ENCODE measurements around the gene ALCAM.
"Not testable (repeated sequence)": the region's sequence is repeated elsewhere in the genome, so short reads cannot be mapped to it uniquely, and the experiment has no call there.

ALCAM gene

DNA sequence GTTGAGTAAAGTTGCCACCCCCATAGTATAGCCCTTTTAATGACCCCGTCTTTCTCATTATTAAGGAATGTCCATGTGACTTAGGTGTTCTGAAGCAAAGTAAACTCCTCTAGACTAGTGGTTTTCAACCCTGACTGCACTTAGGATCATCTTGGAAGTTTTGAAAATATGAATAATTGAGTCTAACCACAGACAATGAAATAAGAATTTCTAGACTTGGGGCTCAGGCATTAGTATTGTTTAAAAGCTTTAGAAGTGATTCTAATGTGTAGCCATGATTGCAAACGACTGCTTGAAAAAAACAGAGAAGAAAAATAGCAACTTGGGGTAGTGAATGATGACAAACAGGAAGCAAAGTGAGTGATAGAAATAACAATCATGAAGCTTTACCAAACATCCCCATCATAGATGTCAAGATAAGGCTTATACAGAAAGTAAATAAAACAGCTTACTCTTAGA lies 35.0 kb downstream of the ALCAM start:
- Histone ChIP-seq H2AFZ (ENCODE audit: low read length) (no peak overlapping the region), H3K4me3 (ENCODE audit: low read length) (no peak overlapping the region), H3F3A (ENCODE audit: insufficient read depth, low read length) (no peaks in the 10 kb centered on the region), H3K27me3 (replicated peaks; ENCODE audit: insufficient read depth, low read length) (no peaks in the 10 kb centered on the region), H3K27ac (ENCODE audit: low read length) (no peak overlapping the region), H3K4me1 (ENCODE audit: low read length) (no peaks in the 10 kb centered on the region), H4K20me1 (ENCODE audit: insufficient read depth, low read length) (no peaks in the 10 kb centered on the region), H3K36me3 (replicated peaks; ENCODE audit: insufficient read depth, low read length) (no peaks in the 10 kb centered on the region), H3K9me3 (replicated peaks; ENCODE audit: insufficient read depth, low read length) (no peaks in the 10 kb centered on the region), H3K79me2 (ENCODE audit: low read length) (no peaks in the 10 kb centered on the region), H3K9me2 (replicated peaks; ENCODE audit: insufficient read depth, low read length) (no peaks in the 10 kb centered on the region), H3K4me2 (ENCODE audit: low read depth, low read length) (no peak overlapping the region), H3K9ac (ENCODE audit: low read length) (no peak overlapping the region)
- DNase-seq = no peak
- TF ChIP-seq EZH2phosphoT487 (IDR thresholded peaks at IDR 0.05; ENCODE audit: low read length) (no peak), EZH2 (optimal IDR thresholded peaks at IDR 0.05; ENCODE audit: low read depth, low read length) (no peak)
- TF ChIP-seq, protein P1, sequence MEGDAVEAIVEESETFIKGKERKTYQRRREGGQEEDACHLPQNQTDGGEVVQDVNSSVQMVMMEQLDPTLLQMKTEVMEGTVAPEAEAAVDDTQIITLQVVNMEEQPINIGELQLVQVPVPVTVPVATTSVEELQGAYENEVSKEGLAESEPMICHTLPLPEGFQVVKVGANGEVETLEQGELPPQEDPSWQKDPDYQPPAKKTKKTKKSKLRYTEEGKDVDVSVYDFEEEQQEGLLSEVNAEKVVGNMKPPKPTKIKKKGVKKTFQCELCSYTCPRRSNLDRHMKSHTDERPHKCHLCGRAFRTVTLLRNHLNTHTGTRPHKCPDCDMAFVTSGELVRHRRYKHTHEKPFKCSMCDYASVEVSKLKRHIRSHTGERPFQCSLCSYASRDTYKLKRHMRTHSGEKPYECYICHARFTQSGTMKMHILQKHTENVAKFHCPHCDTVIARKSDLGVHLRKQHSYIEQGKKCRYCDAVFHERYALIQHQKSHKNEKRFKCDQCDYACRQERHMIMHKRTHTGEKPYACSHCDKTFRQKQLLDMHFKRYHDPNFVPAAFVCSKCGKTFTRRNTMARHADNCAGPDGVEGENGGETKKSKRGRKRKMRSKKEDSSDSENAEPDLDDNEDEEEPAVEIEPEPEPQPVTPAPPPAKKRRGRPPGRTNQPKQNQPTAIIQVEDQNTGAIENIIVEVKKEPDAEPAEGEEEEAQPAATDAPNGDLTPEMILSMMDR (IDR thresholded peaks at IDR 0.05; ENCODE audit: low read length) = no peak

DNA sequence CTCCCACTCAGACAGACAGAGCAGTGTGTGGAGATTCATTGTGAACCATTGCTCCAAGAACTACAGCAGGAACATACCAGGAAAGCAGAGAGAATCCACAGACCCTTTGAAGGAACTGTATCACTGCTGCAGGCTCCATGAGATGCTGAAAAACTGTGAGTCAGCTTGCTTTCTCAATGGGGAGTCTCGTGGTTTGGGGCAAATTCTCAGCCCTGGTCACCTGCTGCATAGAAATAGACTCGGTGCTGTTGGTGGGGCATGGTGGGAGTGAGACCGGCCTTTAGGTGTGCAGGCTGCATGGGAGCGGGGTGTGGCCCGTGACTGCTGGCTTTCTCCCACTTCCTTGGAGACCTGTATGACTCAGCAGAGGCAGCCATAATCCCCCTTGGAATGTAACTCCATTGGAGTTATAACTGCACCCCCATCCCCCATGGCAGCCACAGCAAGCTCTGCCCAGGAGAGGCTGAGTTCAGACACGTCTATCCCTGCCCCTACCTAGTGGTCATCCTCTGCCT lies 35.6 kb downstream of the ALCAM start:
- H3K27ac ChIP-seq (ENCODE audit: low read length) = no peak overlapping the region
- H3K27me3 ChIP-seq (replicated peaks; ENCODE audit: insufficient read depth, low read length) = no peaks in the 10 kb centered on the region
- H3K4me2 ChIP-seq (ENCODE audit: low read depth, low read length) = no peak overlapping the region
- no peaks in the 10 kb centered on the region for H3F3A ChIP-seq (ENCODE audit: insufficient read depth, low read length)
- no peaks in the 10 kb centered on the region for H3K9me3 ChIP-seq (replicated peaks; ENCODE audit: insufficient read depth, low read length)
- no peak overlapping the region for H3K4me3 ChIP-seq (ENCODE audit: low read length)
- no peaks in the 10 kb centered on the region for H3K36me3 ChIP-seq (replicated peaks; ENCODE audit: insufficient read depth, low read length)
- no peak for TF ChIP-seq EZH2 (optimal IDR thresholded peaks at IDR 0.05; ENCODE audit: low read depth, low read length)
- TF ChIP-seq EZH2phosphoT487 (IDR thresholded peaks at IDR 0.05; ENCODE audit: low read length) = no peak
- TF ChIP-seq, protein P1 (IDR thresholded peaks at IDR 0.05; ENCODE audit: low read length) = no peak
- no peaks in the 10 kb centered on the region for H3K4me1 ChIP-seq (ENCODE audit: low read length)
- no peaks in the 10 kb centered on the region for H3K79me2 ChIP-seq (ENCODE audit: low read length)
- H2AFZ ChIP-seq (ENCODE audit: low read length) = no peak overlapping the region
- no peak overlapping the region for H3K9ac ChIP-seq (ENCODE audit: low read length)
- no peak for DNase-seq
- no peaks in the 10 kb centered on the region for H4K20me1 ChIP-seq (ENCODE audit: insufficient read depth, low read length)
- H3K9me2 ChIP-seq (replicated peaks; ENCODE audit: insufficient read depth, low read length) = no peaks in the 10 kb centered on the region

DNA sequence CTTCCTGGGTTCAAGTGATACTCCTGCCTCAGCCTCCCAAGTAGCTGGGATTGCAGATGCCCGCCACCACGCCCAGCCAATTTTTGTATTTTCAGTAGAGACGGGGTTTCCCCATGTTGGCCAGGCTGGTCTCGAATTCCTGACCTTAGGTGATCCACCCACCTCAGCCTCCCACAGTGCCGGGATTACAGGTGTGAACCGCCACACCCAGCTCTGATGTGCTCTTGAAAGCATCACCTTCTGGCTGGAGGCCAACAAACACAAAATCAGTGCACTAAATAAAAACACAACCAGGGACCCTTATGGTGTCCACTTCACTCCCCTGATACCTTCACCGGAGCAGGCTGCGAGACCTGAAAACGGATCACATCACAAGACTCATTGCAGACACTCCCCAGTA lies 36.3 kb downstream of the ALCAM start:
- not testable (repeated sequence) for H3F3A ChIP-seq (ENCODE audit: insufficient read depth, low read length); DNase-seq; H3K4me2 ChIP-seq (ENCODE audit: low read depth, low read length); H3K9me2 ChIP-seq (replicated peaks; ENCODE audit: insufficient read depth, low read length); H3K4me3 ChIP-seq (ENCODE audit: low read length); H3K9me3 ChIP-seq (replicated peaks; ENCODE audit: insufficient read depth, low read length); H3K27ac ChIP-seq (ENCODE audit: low read length); H2AFZ ChIP-seq (ENCODE audit: low read length); H4K20me1 ChIP-seq (ENCODE audit: insufficient read depth, low read length); H3K36me3 ChIP-seq (replicated peaks; ENCODE audit: insufficient read depth, low read length); H3K4me1 ChIP-seq (ENCODE audit: low read length); H3K9ac ChIP-seq (ENCODE audit: low read length); H3K27me3 ChIP-seq (replicated peaks; ENCODE audit: insufficient read depth, low read length); H3K79me2 ChIP-seq (ENCODE audit: low read length)

DNA sequence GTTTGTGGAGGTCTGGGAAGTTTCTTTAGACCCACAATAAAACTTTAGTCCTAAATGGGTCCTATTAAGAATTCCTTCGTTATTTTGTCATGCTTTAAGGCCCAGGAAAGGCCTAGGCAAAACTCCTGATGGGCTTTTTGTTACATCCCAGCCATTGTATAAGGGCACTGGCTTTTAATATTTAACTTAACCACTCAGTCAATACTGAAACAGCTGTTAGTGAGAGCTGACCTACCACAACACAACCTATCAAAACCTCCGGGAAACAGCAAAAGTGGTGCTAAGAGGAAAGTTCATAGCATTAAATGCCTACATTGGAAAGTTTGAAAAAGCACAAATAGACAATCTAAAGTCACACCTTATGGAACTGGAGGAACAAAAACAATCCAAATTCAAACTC lies 39.6 kb downstream of the ALCAM start:
- TF ChIP-seq, protein P1 (IDR thresholded peaks at IDR 0.05; ENCODE audit: low read length) = no peak
- no peak for TF ChIP-seq EZH2phosphoT487 (IDR thresholded peaks at IDR 0.05; ENCODE audit: low read length)
- TF ChIP-seq EZH2 (optimal IDR thresholded peaks at IDR 0.05; ENCODE audit: low read depth, low read length) = no peak
- Histone ChIP-seq H3K9me3 (replicated peaks; ENCODE audit: insufficient read depth, low read length) (no peaks in the 10 kb centered on the region), H3K4me3 (ENCODE audit: low read length) (no peak overlapping the region)

More for the DNA sequence above, 39.6 kb downstream of the ALCAM start:
- Histone ChIP-seq H2AFZ (ENCODE audit: low read length) (no peak overlapping the region), H3K4me1 (ENCODE audit: low read length) (no peaks in the 10 kb centered on the region), H3K27ac (ENCODE audit: low read length) (no peak overlapping the region), H3K4me2 (ENCODE audit: low read depth, low read length) (no peak overlapping the region), H3F3A (ENCODE audit: insufficient read depth, low read length) (no peaks in the 10 kb centered on the region), H3K36me3 (replicated peaks; ENCODE audit: insufficient read depth, low read length) (no peaks in the 10 kb centered on the region), H3K27me3 (replicated peaks; ENCODE audit: insufficient read depth, low read length) (no peaks in the 10 kb centered on the region), H3K79me2 (ENCODE audit: low read length) (no peaks in the 10 kb centered on the region), H3K9ac (ENCODE audit: low read length) (no peak overlapping the region), H3K9me2 (replicated peaks; ENCODE audit: insufficient read depth, low read length) (no peaks in the 10 kb centered on the region), H4K20me1 (ENCODE audit: insufficient read depth, low read length) (no peaks in the 10 kb centered on the region)
- DNase-seq = no peak
